AG10803 (cell line): ENCODE measurements around the gene NFATC2.

ENCODE experiments used
- DNase-seq: peaks from one replicate; pipeline ENCODE4 v3.0.0; 2010; ENCODE audit warnings: low read depth
- H3K4me3 ChIP-seq: 2 replicates; pipeline ENCODE4 v1.5.1; 2011; ENCODE audit warnings: mild to moderate bottlenecking, low read length, control low read depth
- CTCF ChIP-seq: conservative IDR thresholded peaks from 2 replicates; pipeline ENCODE4 v1.5.1; 2011; ENCODE audit warnings: mild to moderate bottlenecking, low read length, control low read depth, inconsistent platforms

The NFATC2 gene

GRCh38 chr20:51373713-51374455, 168.6 kb downstream of the NFATC2 start:
- no peak for TF ChIP-seq CTCF
- no peak overlapping the region for H3K4me3 ChIP-seq
- no peak for DNase-seq

GRCh38 chr20:51372966-51373365, 169.6 kb downstream of the NFATC2 start:
- TF ChIP-seq CTCF, result no peak
- DNase-seq, result no peak
- H3K4me3 ChIP-seq, result no peak overlapping the region

- DNase-seq, result peak; percentile 62
- peak; percentile 96 for TF ChIP-seq CTCF
- H3K4me3 ChIP-seq, result no peak overlapping the region
Observed at GRCh38 chr20:51372176-51372803, 170.2 kb downstream of the NFATC2 start.

GRCh38 chr20:51371720-51372119, 170.8 kb downstream of the NFATC2 start:
- TF ChIP-seq CTCF, result no peak
- no peak overlapping the region for H3K4me3 ChIP-seq
- no peak for DNase-seq

GRCh38 chr20:51369503-51369902, 173.0 kb downstream of the NFATC2 start:
- no peak overlapping the region for H3K4me3 ChIP-seq
- TF ChIP-seq CTCF, result no peak
- no peak for DNase-seq

- no peak overlapping the region for H3K4me3 ChIP-seq
- DNase-seq, result peak; percentile 46
- TF ChIP-seq CTCF, result no peak
Observed at GRCh38 chr20:51368461-51369211, 173.9 kb downstream of the NFATC2 start.
